Measurements from ENCODE around the gene IZUMO1.

Gene IZUMO1

GRCh38 chr19:48750771-48751504 is 4.2 kb upstream of the IZUMO1 start:
- H3K4me3 ChIP-seq (ENCODE audit: low read length), result peak overlapping the region; percentile 77
- DNase-seq (ENCODE audit: low read depth), result no peak
- TF ChIP-seq, protein P1, sequence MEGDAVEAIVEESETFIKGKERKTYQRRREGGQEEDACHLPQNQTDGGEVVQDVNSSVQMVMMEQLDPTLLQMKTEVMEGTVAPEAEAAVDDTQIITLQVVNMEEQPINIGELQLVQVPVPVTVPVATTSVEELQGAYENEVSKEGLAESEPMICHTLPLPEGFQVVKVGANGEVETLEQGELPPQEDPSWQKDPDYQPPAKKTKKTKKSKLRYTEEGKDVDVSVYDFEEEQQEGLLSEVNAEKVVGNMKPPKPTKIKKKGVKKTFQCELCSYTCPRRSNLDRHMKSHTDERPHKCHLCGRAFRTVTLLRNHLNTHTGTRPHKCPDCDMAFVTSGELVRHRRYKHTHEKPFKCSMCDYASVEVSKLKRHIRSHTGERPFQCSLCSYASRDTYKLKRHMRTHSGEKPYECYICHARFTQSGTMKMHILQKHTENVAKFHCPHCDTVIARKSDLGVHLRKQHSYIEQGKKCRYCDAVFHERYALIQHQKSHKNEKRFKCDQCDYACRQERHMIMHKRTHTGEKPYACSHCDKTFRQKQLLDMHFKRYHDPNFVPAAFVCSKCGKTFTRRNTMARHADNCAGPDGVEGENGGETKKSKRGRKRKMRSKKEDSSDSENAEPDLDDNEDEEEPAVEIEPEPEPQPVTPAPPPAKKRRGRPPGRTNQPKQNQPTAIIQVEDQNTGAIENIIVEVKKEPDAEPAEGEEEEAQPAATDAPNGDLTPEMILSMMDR (IDR thresholded peaks at IDR 0.05; ENCODE audit: insufficient read depth, low read depth, low read length, missing control alignments), result no peak

GRCh38 chr19:48750351-48750750 is 3.6 kb upstream of the IZUMO1 start:
- no peak overlapping the region for H3K4me3 ChIP-seq (ENCODE audit: low read length)
- DNase-seq (ENCODE audit: low read depth), result no peak
- TF ChIP-seq, protein P1 (IDR thresholded peaks at IDR 0.05; ENCODE audit: insufficient read depth, low read depth, low read length, missing control alignments), result no peak

DNA sequence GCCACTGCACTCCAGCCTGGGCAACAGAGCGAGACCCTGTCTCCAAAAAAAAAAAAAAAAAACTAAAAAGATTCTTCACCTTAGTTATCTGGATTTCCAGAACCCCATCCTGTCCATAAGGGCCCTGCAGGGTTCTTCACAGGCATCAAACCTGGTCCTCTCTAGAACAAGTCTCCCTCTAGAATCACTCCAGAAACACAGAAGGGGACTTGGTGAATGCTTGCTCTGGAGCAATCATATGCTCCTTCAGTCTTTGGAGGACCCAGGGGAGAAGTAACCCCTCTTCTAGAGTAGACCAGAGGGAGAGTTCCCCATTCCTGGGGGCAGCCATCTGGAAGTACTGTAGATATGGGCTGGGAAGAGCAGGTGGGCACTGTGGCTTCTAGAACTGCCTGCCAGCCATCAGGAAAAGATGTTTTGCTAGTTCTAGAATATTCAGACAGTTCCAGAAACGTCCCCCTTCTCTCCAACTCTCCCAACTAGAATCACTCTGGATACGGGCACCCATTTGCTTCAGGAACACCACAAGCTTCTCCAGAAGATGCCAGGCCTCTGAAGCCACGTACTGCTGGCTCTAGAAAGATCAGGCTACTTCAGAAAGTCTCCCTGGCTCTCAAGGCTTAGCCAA is 3.0 kb upstream of the IZUMO1 start:
- TF ChIP-seq, protein P1 (IDR thresholded peaks at IDR 0.05; ENCODE audit: insufficient read depth, low read depth, low read length, missing control alignments), result no peak
- no peak for DNase-seq (ENCODE audit: low read depth)
- H3K4me3 ChIP-seq (ENCODE audit: low read length), result no peak overlapping the region

DNA sequence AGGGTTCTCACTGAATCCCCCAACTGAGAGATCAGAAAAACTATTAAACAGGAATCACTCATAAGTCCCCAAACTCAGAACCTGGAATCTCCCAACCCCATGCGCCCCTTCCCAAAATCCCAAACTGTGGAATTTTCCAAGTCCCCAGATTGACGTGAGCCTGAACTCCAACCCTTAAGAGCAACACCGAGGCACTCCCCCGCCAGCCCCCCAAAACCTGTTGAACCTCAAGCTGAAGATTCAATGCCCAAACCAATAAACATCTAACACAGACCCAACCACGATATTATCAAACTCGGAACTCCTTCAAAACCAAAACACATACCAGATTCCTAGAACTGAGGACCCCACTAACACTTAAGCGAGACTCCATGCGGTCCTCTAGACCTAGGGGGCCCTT is 599 bp downstream of the IZUMO1 start:
- no peak for DNase-seq (ENCODE audit: low read depth)
- TF ChIP-seq, protein P1 (IDR thresholded peaks at IDR 0.05; ENCODE audit: insufficient read depth, low read depth, low read length, missing control alignments), result no peak
- no peak overlapping the region for H3K4me3 ChIP-seq (ENCODE audit: low read length)

DNA sequence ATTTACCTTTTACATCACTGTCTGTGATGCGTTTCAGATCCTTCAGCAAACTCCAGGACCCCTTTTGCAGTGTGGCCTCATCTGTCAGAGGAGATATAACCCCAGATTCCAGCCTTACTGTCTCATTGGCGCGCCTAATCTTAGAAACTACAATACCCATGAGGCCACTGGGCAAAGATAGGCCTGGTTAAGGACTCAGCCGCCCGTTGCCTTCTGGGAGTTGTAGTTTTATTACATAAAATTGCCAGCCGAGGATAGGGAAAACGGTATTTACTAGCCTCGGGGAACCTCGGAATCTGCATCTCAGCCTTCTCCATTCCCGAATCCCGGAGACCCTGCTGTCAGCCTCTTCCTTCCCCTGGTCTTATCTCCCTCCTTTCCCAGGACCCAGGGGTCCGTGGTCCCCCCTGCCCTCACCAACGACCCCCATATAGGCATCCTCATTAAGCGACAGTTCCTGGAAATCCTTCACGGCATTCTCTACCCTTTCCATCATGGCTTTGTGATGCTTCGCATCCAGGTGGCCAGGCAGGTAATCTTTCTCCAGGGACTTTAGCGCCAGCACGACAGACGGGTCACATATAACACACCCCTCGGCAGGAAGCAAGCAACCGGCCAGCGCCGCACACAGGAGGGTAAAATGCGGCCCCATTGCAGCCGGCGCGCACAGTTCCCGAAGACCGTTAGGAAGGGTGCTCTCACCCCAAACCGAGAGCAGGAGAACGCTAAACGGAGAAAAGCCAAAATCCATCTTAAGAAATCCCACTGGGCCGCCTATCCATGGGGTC is 1.3 kb downstream of the IZUMO1 start:
- peak; percentile 74 for DNase-seq (ENCODE audit: low read depth)
- no peak overlapping the region for H3K4me3 ChIP-seq (ENCODE audit: low read length)
- TF ChIP-seq, protein P1 (IDR thresholded peaks at IDR 0.05; ENCODE audit: insufficient read depth, low read depth, low read length, missing control alignments), result no peak

- DNase-seq (ENCODE audit: low read depth), result no peak
- no peak overlapping the region for H3K4me3 ChIP-seq (ENCODE audit: low read length)
- TF ChIP-seq, protein P1 (IDR thresholded peaks at IDR 0.05; ENCODE audit: insufficient read depth, low read depth, low read length, missing control alignments), result no peak
Measured at GRCh38 chr19:48742096-48742495, 4.6 kb downstream of the IZUMO1 start.

All from epithelial cell of esophagus (primary cell).